Measurements from ENCODE around the gene MRTO4. TPM values are rescaled to one million over a fixed set of nuclear protein-coding genes. Genes with fewer than 3 reads are reported as not detected.

MRTO4 gene
- total and polyA plus RNA-seq, 12 donors, result 8.4 to 52.2 (median 13.3) TPM

DNA sequence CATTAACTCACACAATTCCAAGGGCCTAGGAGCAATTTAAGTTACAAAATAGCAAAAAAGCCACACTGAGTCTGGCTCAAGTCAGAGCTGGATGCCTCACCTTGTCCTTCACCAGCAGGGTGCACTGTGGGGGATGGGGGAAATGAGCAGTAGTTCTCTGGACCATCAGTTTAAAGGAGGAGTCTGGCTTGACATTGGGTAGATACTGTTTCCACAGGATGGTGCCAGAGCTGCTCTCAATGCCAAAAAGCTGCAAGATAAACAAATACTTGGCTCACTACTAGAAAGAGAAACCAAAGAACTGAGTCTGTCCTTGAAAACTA, 19.1 kb upstream of the MRTO4 start:
- TF ChIP-seq, protein P1, sequence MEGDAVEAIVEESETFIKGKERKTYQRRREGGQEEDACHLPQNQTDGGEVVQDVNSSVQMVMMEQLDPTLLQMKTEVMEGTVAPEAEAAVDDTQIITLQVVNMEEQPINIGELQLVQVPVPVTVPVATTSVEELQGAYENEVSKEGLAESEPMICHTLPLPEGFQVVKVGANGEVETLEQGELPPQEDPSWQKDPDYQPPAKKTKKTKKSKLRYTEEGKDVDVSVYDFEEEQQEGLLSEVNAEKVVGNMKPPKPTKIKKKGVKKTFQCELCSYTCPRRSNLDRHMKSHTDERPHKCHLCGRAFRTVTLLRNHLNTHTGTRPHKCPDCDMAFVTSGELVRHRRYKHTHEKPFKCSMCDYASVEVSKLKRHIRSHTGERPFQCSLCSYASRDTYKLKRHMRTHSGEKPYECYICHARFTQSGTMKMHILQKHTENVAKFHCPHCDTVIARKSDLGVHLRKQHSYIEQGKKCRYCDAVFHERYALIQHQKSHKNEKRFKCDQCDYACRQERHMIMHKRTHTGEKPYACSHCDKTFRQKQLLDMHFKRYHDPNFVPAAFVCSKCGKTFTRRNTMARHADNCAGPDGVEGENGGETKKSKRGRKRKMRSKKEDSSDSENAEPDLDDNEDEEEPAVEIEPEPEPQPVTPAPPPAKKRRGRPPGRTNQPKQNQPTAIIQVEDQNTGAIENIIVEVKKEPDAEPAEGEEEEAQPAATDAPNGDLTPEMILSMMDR (IDR thresholded peaks at IDR 0.05), result peak in 4 of 9 donors; percentile 10 to 33 (median 12)
- no peaks in the 10 kb centered on the region for H3K9me3 ChIP-seq
- H3K36me3 ChIP-seq, result peaks cover 0 to 100% (median 44%) of the 10 kb centered on the region in 9 donors
- intact Hi-C loops (cut with DNase I), result loop anchor here in 1 of 10 donors (10.0 kb wide), 1 partner anchor 328 kb away; the partner anchor contains the start of gene ALDH4A1
- no peaks in the 10 kb centered on the region for H3K27me3 ChIP-seq
- H3K4me1 ChIP-seq, result peaks cover 0 to 22% (median 11%) of the 10 kb centered on the region in 9 donors
- DNase-seq, result peak in 1 of 2 donors; percentile 56
- peak; percentile 59 to 94 (median 88) for ATAC-seq
- H3K4me3 ChIP-seq, result no peak overlapping the region
- peak overlapping the region in 7 of 10 donors; percentile 13 to 64 (median 52) for H3K27ac ChIP-seq

DNA sequence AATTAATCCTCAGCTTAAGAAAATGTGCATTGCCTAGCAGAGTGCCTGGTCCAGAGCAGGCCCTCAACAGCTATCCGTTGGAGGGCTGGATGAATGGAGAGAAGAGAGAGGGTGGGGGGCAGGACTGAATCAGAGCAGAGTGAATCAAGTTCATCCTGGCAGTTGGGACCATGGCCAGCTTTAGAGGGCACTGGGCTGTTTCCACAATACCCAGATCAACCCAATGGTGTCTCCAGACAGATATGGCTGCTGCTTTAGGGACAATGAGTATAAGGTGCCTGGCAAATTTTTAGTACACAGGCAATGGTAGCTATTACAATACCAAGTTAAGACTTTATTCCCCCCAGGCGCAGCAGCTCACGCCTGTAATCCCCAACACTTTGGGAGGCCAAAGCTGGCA, 17.4 kb upstream of the MRTO4 start:
- Histone ChIP-seq H3K4me3 (no peak overlapping the region), H3K4me1 (peaks cover 0 to 22% (median 11%) of the 10 kb centered on the region in 9 donors), H3K9me3 (no peaks in the 10 kb centered on the region), H3K27me3 (no peaks in the 10 kb centered on the region), H3K36me3 (peaks cover 0 to 100% (median 52%) of the 10 kb centered on the region in 9 donors), H3K27ac (peak overlapping the region in 1 of 10 donors; percentile 64)
- DNase-seq, result no peak
- ATAC-seq, result peak in 2 of 8 donors; percentile 48 to 59
- intact Hi-C loops (cut with DNase I), result loop anchor here in 1 of 10 donors (10.0 kb wide), 1 partner anchor 329 kb away; the partner anchor contains the start of gene ALDH4A1
- TF ChIP-seq, protein P1 (IDR thresholded peaks at IDR 0.05), result no peak
- WGBS, 2 donors, result 90 to 96% methylated on average over 3 of the region's 3 CpGs

- ATAC-seq (no peak), DNase-seq (no peak)
- Histone ChIP-seq H3K9me3 (no peaks in the 10 kb centered on the region), H3K36me3 (peaks cover 0 to 100% (median 76%) of the 10 kb centered on the region in 9 donors), H3K27me3 (no peaks in the 10 kb centered on the region), H3K4me1 (peaks cover 0 to 15% (median 0%) of the 10 kb centered on the region in 9 donors), H3K27ac (peak overlapping the region in 1 of 10 donors; percentile 31), H3K4me3 (no peak overlapping the region)
- TF ChIP-seq, protein P1 (IDR thresholded peaks at IDR 0.05), result no peak
- intact Hi-C loops (cut with DNase I), result loop anchor here in 9 of 10 donors (2.0 to 10.0 kb wide), 7 partner anchors 55 to 643 kb away; partner anchors contain the start of gene ALDH4A1 (in 2 of the 9)
- WGBS, 2 donors, result 87 to 94% methylated on average over 7 of the region's 7 CpGs
Measured at GRCh38 chr1:19239876-19240275, 11.7 kb upstream of the MRTO4 start.

GRCh38 chr1:19240673-19241538, 10.7 kb upstream of the MRTO4 start:
- H3K27me3 ChIP-seq, result no peaks in the 10 kb centered on the region
- TF ChIP-seq, protein P1 (IDR thresholded peaks at IDR 0.05), result peak; percentile 85 to 98 (median 96)
- ATAC-seq, result peak; percentile 80 to 94 (median 91)
- intact Hi-C loops (cut with DNase I), result loop anchor here in 8 of 10 donors (1.0 to 10.0 kb wide), 7 partner anchors 56 to 644 kb away; partner anchors contain the start of gene ALDH4A1 (in 1 of the 8)
- H3K36me3 ChIP-seq, result peaks cover 0 to 98% (median 76%) of the 10 kb centered on the region in 9 donors
- 64 to 72% methylated on average over 7 of the region's 7 CpGs for WGBS, 2 donors
- H3K4me1 ChIP-seq, result peaks cover 0 to 15% (median 0%) of the 10 kb centered on the region in 9 donors
- no peaks in the 10 kb centered on the region for H3K9me3 ChIP-seq
- peak overlapping the region in 2 of 10 donors; percentile 47 to 48 for H3K27ac ChIP-seq
- H3K4me3 ChIP-seq, result no peak overlapping the region
- peak; percentile 33 to 51 for DNase-seq
